H1 (cell line): ENCODE measurements around the gene MYOZ2. TPM values are rescaled to one million over a fixed set of nuclear protein-coding genes. Genes with fewer than 3 reads are reported as not detected.

Experiments used
- CTCF ChIA-PET: fragments of 300-600 bp; sonication (Branson Sonifier 250); formaldehyde crosslinking; loops from one replicate; lab custom pipeline; 2021; ENCODE audit not compliant: partially characterized antibody; lab: Charles Lee
- POLR2A ChIA-PET: fragments of 300-600 bp; sonication (Branson Sonifier 250); formaldehyde crosslinking; loops from one replicate; lab custom pipeline; 2021; ENCODE audit warnings: inconsistent platforms; ENCODE audit not compliant: partially characterized antibody; lab: Charles Lee
- DNase-seq, 2 experiments: peaks; one replicate each; pipeline versions ENCODE4 v3.0.0 to v3.0.0-alpha.2; 2010 to 2022; ENCODE audit warnings: low spot score in 2 of 2, low read depth in 1 of 2, mixed read lengths in 1 of 2
- FAIRE-seq: peaks from 2 replicates; lab custom pipeline; 2011; peaks lifted over from hg19 to GRCh38; lab: Jason Lieb, UNC
- H2AFZ ChIP-seq: 2 replicates; pipeline ENCODE4 v1.8.1; 2012; ENCODE audit warnings: low read length, inconsistent platforms
- H2AK5ac ChIP-seq: 2 replicates; pipeline ENCODE4 v1.6.1; 2013; ENCODE audit warnings: low read depth, low read length
- H2BK120ac ChIP-seq: replicated peaks from 2 replicates; pipeline ENCODE3; 2013; ENCODE audit warnings: low read depth, low read length, inconsistent platforms
- H2BK12ac ChIP-seq: 2 replicates; pipeline ENCODE4 v1.6.1; 2013; ENCODE audit warnings: low read depth, low read length
- H2BK15ac ChIP-seq: 2 replicates; pipeline ENCODE4 v1.6.1; 2013; ENCODE audit warnings: low read length
- H2BK20ac ChIP-seq: 2 replicates; pipeline ENCODE4 v1.6.1; 2013; ENCODE audit warnings: low read length
- H2BK5ac ChIP-seq: 2 replicates; pipeline ENCODE4 v1.6.1; 2013; ENCODE audit warnings: low read depth, low read length
- H3K14ac ChIP-seq: 2 replicates; pipeline ENCODE4 v1.6.1; 2013; ENCODE audit warnings: inconsistent platforms; ENCODE audit not compliant: insufficient read length
- H3K18ac ChIP-seq: 2 replicates; pipeline ENCODE4 v1.6.1; 2013; ENCODE audit warnings: low read length; ENCODE audit errors: extremely low read depth
- H3K23ac ChIP-seq: 2 replicates; pipeline ENCODE4 v1.6.1; 2013; ENCODE audit warnings: inconsistent platforms; ENCODE audit not compliant: insufficient read length
- H3K23me2 ChIP-seq: 2 replicates; pipeline ENCODE4 v1.6.1; 2013; ENCODE audit warnings: low read depth, low read length
- H3K27ac ChIP-seq: 2 replicates; pipeline ENCODE4 v1.6.1; 2011; ENCODE audit warnings: low read depth, low read length, inconsistent platforms
- H3K27me3 ChIP-seq, 4 experiments: replicated peaks in 1 of 4; 1 replicate in 1 of 4; 2 replicates in 3 of 4; pipeline versions ENCODE4 v1.6.1 to v1.8.1; 2011 to 2013; ENCODE audit warnings: low read length in 3 of 4, mild to moderate bottlenecking in 3 of 4, inconsistent platforms in 2 of 4, mixed read lengths in 2 of 4, moderate library complexity in 1 of 4; ENCODE audit not compliant: control insufficient read depth in 3 of 4, insufficient read depth in 3 of 4; ENCODE audit errors: extremely low read depth in 1 of 4
- H3K36me3 ChIP-seq, 4 experiments: 2 replicates each; pipeline versions ENCODE4 v1.6.1 to v1.8.1; 2011 to 2013; ENCODE audit warnings: mild to moderate bottlenecking in 4 of 4, low read length in 3 of 4, moderate library complexity in 2 of 4, control low read depth in 1 of 4, inconsistent platforms in 1 of 4; ENCODE audit not compliant: insufficient read depth in 4 of 4, control insufficient read depth in 2 of 4
- H3K4ac ChIP-seq: replicated peaks from 2 replicates; pipeline ENCODE3; 2013; ENCODE audit warnings: low read length, low read depth, mixed read lengths, inconsistent platforms; ENCODE audit not compliant: insufficient read length
- H3K4me1 ChIP-seq, 4 experiments: replicated peaks in 1 of 4; 1 replicate in 1 of 4; 2 replicates in 3 of 4; pipeline versions ENCODE4 v1.6.1 to v1.8.1; 2011 to 2013; ENCODE audit warnings: low read length in 3 of 4, inconsistent platforms in 2 of 4, mixed read lengths in 1 of 4; ENCODE audit not compliant: insufficient read depth in 4 of 4, control insufficient read depth in 3 of 4
- H3K4me2 ChIP-seq, 2 experiments: 2 replicates each; pipeline versions ENCODE4 v1.6.1 to v1.8.1; 2011 to 2013; ENCODE audit warnings: low read depth in 2 of 2, low read length in 2 of 2, control low read depth in 1 of 2, inconsistent platforms in 1 of 2, mild to moderate bottlenecking in 1 of 2; ENCODE audit not compliant: insufficient read depth in 1 of 2
- H3K4me3 ChIP-seq, 4 experiments: fragments of 200-600, 300-600 bp in 1 of 4; sonication (generic), shearing (Covaris generic), sonication (Bioruptor Twin) in 1 of 4; 2 replicates each; pipeline versions ENCODE4 v1.5.1 to v1.8.1; 2011 to 2016; ENCODE audit warnings: low read length in 4 of 4, low read depth in 3 of 4, control low read depth in 2 of 4, inconsistent platforms in 2 of 4, mild to moderate bottlenecking in 2 of 4, mixed read lengths in 1 of 4, moderate library complexity in 1 of 4; ENCODE audit not compliant: insufficient read depth in 2 of 4; ENCODE audit errors: extremely low read depth in 1 of 4
- H3K56ac ChIP-seq: replicated peaks from 2 replicates; pipeline ENCODE3; 2013; ENCODE audit warnings: low read depth, mild to moderate bottlenecking, mixed read lengths, low read length, inconsistent platforms; ENCODE audit not compliant: insufficient read length
- H3K79me1 ChIP-seq: 2 replicates; pipeline ENCODE4 v1.6.1; 2013; ENCODE audit warnings: low read depth, low read length, control low read depth
- H3K79me2 ChIP-seq, 2 experiments: 2 replicates each; pipeline versions ENCODE4 v1.6.1 to v1.8.1; 2012 to 2013; ENCODE audit warnings: low read length in 2 of 2, mild to moderate bottlenecking in 2 of 2, inconsistent platforms in 1 of 2; ENCODE audit not compliant: insufficient read depth in 2 of 2, control insufficient read depth in 1 of 2
- H3K9ac ChIP-seq, 4 experiments: replicated peaks in 1 of 4; 1 replicate in 1 of 4; 2 replicates in 3 of 4; pipeline versions ENCODE4 v1.6.1 to v1.8.1; 2011 to 2013; ENCODE audit warnings: low read depth in 3 of 4, low read length in 3 of 4, control low read depth in 2 of 4, mild to moderate bottlenecking in 2 of 4, moderate library complexity in 2 of 4, inconsistent platforms in 1 of 4; ENCODE audit errors: extremely low read depth in 1 of 4
- H3K9me3 ChIP-seq, 2 experiments: 2 replicates each; pipeline versions ENCODE4 v1.6.1 to v1.8.1; 2012 to 2013; ENCODE audit warnings: mild to moderate bottlenecking in 2 of 2, moderate library complexity in 2 of 2, control low read depth in 1 of 2, inconsistent platforms in 1 of 2, low read depth in 1 of 2, low read length in 1 of 2, mixed read lengths in 1 of 2; ENCODE audit not compliant: insufficient read depth in 2 of 2
- H4K20me1 ChIP-seq, 2 experiments: replicated peaks in 1 of 2; 2 replicates each; pipeline versions ENCODE3 to v1.8.1; 2011 to 2013; ENCODE audit warnings: inconsistent platforms in 2 of 2, low read length in 2 of 2, mild to moderate bottlenecking in 1 of 2; ENCODE audit not compliant: insufficient read depth in 2 of 2, control insufficient read depth in 1 of 2
- H4K5ac ChIP-seq: 2 replicates; pipeline ENCODE4 v1.6.1; 2013; ENCODE audit warnings: low read length, low read depth, mixed read lengths, inconsistent platforms; ENCODE audit not compliant: insufficient read length
- H4K8ac ChIP-seq: 2 replicates; pipeline ENCODE4 v1.8.0; 2013; ENCODE audit warnings: mild to moderate bottlenecking, moderate library complexity, low read length, inconsistent platforms; ENCODE audit not compliant: insufficient read depth; ENCODE audit errors: extremely low read depth
- H4K91ac ChIP-seq: replicated peaks from 2 replicates; pipeline ENCODE3; 2013; ENCODE audit warnings: low read length, mixed read lengths, inconsistent platforms; ENCODE audit not compliant: insufficient read length
- HDAC6 ChIP-seq: IDR thresholded peaks from one replicate; pipeline ENCODE4 v1.7.1; 2012; ENCODE audit warnings: low read depth, mild to moderate bottlenecking, inconsistent platforms, low read length, moderate library complexity
- JUND ChIP-seq: IDR thresholded peaks from 2 replicates; pipeline ENCODE4 v1.6.1; 2011; ENCODE audit warnings: mild to moderate bottlenecking, improper control_type of control experiment, low read length
- WGBS, 2 experiments: shearing (Covaris generic) in 1 of 2; methylation state at CpG; one replicate each; pipeline versions ENCODE4 v1.1.6 to v1.1.7; 2013 to 2015; ENCODE audit warnings: low lambda C conversion rate in 2 of 2, mixed read lengths in 2 of 2, inconsistent platforms in 1 of 2, low coverage in 1 of 2, missing lambda C conversion rate in 1 of 2; ENCODE audit not compliant: insufficient replicate concordance in 2 of 2, insufficient coverage in 1 of 2, insufficient read length in 1 of 2; ENCODE audit errors: extremely low coverage in 1 of 2, missing lambda C conversion rate in 1 of 2; 5-methylcytosine and 5-hydroxymethylcytosine counted together
- polyA plus RNA-seq, 7 experiments: library from polyadenylated mRNA; depleted of rRNA in 3 of 7; stranded (reverse) in 5 of 7; unstranded in 2 of 7; fragments of >200 nt in 5 of 7; fragments of 200-250 nt in 2 of 7; gene quantifications; 1 replicate in 5 of 7; 2 replicates in 1 of 7; 4 replicates in 1 of 7; pipeline versions ENCODE4 v1.2.1 to v1.2.3, GENCODE V29; 2011 to 2013; ENCODE audit warnings: missing spikeins in 2 of 7, mixed read lengths in 2 of 7
- total RNA-seq: library from RNA; stranded (reverse); fragmentation: NEBNext Ultra II Directional; extraction: Animal tissue kit (Norgen Biotek cat#: 25700); gene quantifications from 2 replicates; pipeline ENCODE4 v1.2.1, GENCODE V29; 2021

MYOZ2 gene
- total and polyA plus RNA-seq, 2 of the 8 experiments (the other 6 are each of a cell fraction or from before 2014, with no cell fraction given), result not detected

- Histone ChIP-seq H2BK120ac (no peak overlapping the region), H3K9me3 (no peaks in the 10 kb centered on the region), H4K8ac (no peak overlapping the region), H3K14ac (no peak overlapping the region), H3K4ac (no peak overlapping the region), H3K4me3 (no peak overlapping the region), H3K36me3 (no peaks in the 10 kb centered on the region), H3K23ac (no peak overlapping the region), H2BK12ac (no peak overlapping the region), H3K18ac (no peak overlapping the region), H3K27ac (no peak overlapping the region), H2AK5ac (no peak overlapping the region), H4K91ac (no peak overlapping the region), H3K4me1 (no peaks in the 10 kb centered on the region), H2BK20ac (no peak overlapping the region), H4K5ac (no peak overlapping the region), H3K79me2 (no peaks in the 10 kb centered on the region), H2BK15ac (no peak overlapping the region), H3K9ac (no peak overlapping the region), H3K4me2 (no peak overlapping the region), H3K79me1 (no peaks in the 10 kb centered on the region), H3K56ac (no peak overlapping the region), H2BK5ac (no peak overlapping the region), H4K20me1 (no peaks in the 10 kb centered on the region), H3K23me2 (no peaks in the 10 kb centered on the region), H3K27me3 (no peaks in the 10 kb centered on the region), H2AFZ (no peak overlapping the region)
- 88% methylated on average over 3 of the region's 3 CpGs; no CpG with 5 or more reads in 1 of the 2 experiments for WGBS, 2 experiments
- ChIA-PET POLR2A (interaction anchor here (1.1 kb wide), 1 partner anchor 125 kb away, joined by 3 read pairs; the partner anchor contains the start of gene USP53), CTCF (interaction anchor here (0.6 to 1.7 kb wide), 6 partner anchors 15 to 104 kb away, joined by 3 to 7 read pairs (median 4); no protein-coding TSS in a partner anchor)
- DNase-seq, result no peak
- FAIRE-seq, result no peak
- TF ChIP-seq HDAC6 (no peak), JUND (no peak)
Observed at GRCh38 chr4:119087121-119087520, 48.5 kb upstream of the MYOZ2 start.
